ENCODE data around the gene KIF5A.

GRCh38 chr12:57523706-57524614, 25.9 kb upstream of the KIF5A start:
- TF ChIP-seq POLR2A (IDR thresholded peaks at IDR 0.05; ENCODE audit: low read depth, low read length) (no peak), POLR2AphosphoS5 (IDR thresholded peaks at IDR 0.05; ENCODE audit: low read depth, low read length) (no peak), SPI1 (IDR thresholded peaks at IDR 0.05; ENCODE audit: low read depth, low read length) (no peak), TAF1 (IDR thresholded peaks at IDR 0.05; ENCODE audit: low read depth, low read length) (no peak), PAX5 (IDR thresholded peaks at IDR 0.05; ENCODE audit: insufficient read depth, low read length, severe bottlenecking) (no peak), POU2F2 (IDR thresholded peaks at IDR 0.05; ENCODE audit: low read depth, low read length) (no peak)
